ENCODE data around the gene IAPP. TPM values are rescaled to one million over a fixed set of nuclear protein-coding genes. Genes with fewer than 3 reads are reported as not detected.

IAPP gene
- total RNA-seq (2014; rRNA removed; shearing (Covaris generic)) (not detected in 2 replicates), polyA plus RNA-seq (2016; fragmentation: Nextera tagmentation; extraction: Ambion mirVana) (0.10 and 0.32 TPM in 2 replicates)
- long read RNA-seq = 0 reads

GRCh38 chr12:21372602-21373001, at the start of gene IAPP:
IAPP (plus strand) TSS chr12:21372902; CDS start chr12:21373352, 450 bp downstream.
- Histone ChIP-seq H3K4me3 (no peak within 1 kb of the TSS), H3K4me2 (no peak within 1 kb of the TSS), H2AFZ (no peak within 1 kb of the TSS), H3K36me3 (ENCODE audit: insufficient read depth) (no peaks in the 10 kb centered on the region), H3K27ac (ENCODE audit: low read depth) (no peak within 1 kb of the TSS), H3K9me2 (ENCODE audit: insufficient read depth) (no peaks in the 10 kb centered on the region), H3K4me1 (ENCODE audit: insufficient read depth) (peaks cover 11% of the 10 kb centered on the region), H3F3A (replicated peaks; ENCODE audit: low read depth) (no peaks in the 10 kb centered on the region), H3K27me3 (ENCODE audit: insufficient read depth) (no peaks in the 10 kb centered on the region), H4K20me1 (replicated peaks; ENCODE audit: insufficient read depth) (no peaks in the 10 kb centered on the region), H3K79me2 (replicated peaks; ENCODE audit: insufficient read depth) (no peaks in the 10 kb centered on the region)
- no peaks in the 10 kb centered on the region for H3K27me3 Mint-ChIP-seq (ENCODE audit: insufficient read depth, low read depth, poor library complexity)
- H3K4me1 Mint-ChIP-seq = peaks cover 26% of the 10 kb centered on the region; the same call in 2 of the 3 replicates
- H3K36me3 Mint-ChIP-seq (ENCODE audit: low read depth) = no peaks in the 10 kb centered on the region
- DNase-seq (ENCODE audit: low spot score) (no peak), ATAC-seq (no peak)
- no peaks in the 10 kb centered on the region; the same call in 2 of the 3 replicates for H3K9me3 Mint-ChIP-seq
- peak within 1 kb of the TSS; percentile 25; the same call in 1 of the 2 replicates for H3K27ac Mint-ChIP-seq
- no peak within 1 kb of the TSS for H3K4me3 Mint-ChIP-seq
- TF ChIP-seq EZH2 (IDR thresholded peaks at IDR 0.05; ENCODE audit: low read depth, unreplicated experiment) (no peak), POLR2AphosphoS5 (IDR thresholded peaks at IDR 0.05; ENCODE audit: low read depth) (no peak), CREB1 (CRISPR knock-in tag; IDR thresholded peaks at IDR 0.05; ENCODE audit: low read depth) (no peak), EZH2phosphoT487 (IDR thresholded peaks at IDR 0.05; ENCODE audit: unreplicated experiment) (no peak), ETS1 (IDR thresholded peaks at IDR 0.05) (no peak)

GRCh38 chr12:21323736-21324135, 49.0 kb upstream of the IAPP start:
- Histone ChIP-seq H3K4me3 (no peak overlapping the region), H2AFZ (no peak overlapping the region), H3K4me2 (peak overlapping the region; percentile 25), H3K27me3 (ENCODE audit: insufficient read depth) (no peaks in the 10 kb centered on the region), H3K36me3 (ENCODE audit: insufficient read depth) (peaks cover 5% of the 10 kb centered on the region; the same call in 1 of the 2 replicates), H3K27ac (ENCODE audit: low read depth) (peak overlapping the region; percentile 91), H3F3A (replicated peaks; ENCODE audit: low read depth) (no peaks in the 10 kb centered on the region), H3K4me1 (ENCODE audit: insufficient read depth) (peaks cover 22% of the 10 kb centered on the region), H4K20me1 (replicated peaks; ENCODE audit: insufficient read depth) (no peaks in the 10 kb centered on the region), H3K9me2 (ENCODE audit: insufficient read depth) (peaks cover 6% of the 10 kb centered on the region), H3K79me2 (replicated peaks; ENCODE audit: insufficient read depth) (no peaks in the 10 kb centered on the region)
- H3K4me3 Mint-ChIP-seq = no peak overlapping the region; the same call in 2 of the 3 replicates
- peak overlapping the region; percentile 89 for H3K27ac Mint-ChIP-seq
- peaks cover 43% of the 10 kb centered on the region for H3K36me3 Mint-ChIP-seq (ENCODE audit: low read depth)
- TF ChIP-seq EZH2 (IDR thresholded peaks at IDR 0.05; ENCODE audit: low read depth, unreplicated experiment) (no peak), ZNF462 (CRISPR knock-in tag; IDR thresholded peaks at IDR 0.05) (no peak), ETS1 (IDR thresholded peaks at IDR 0.05) (no peak), CTCF (conservative IDR thresholded peaks at IDR 0.05; ENCODE audit: low read depth in 2 of 2) (no peak), ZNF331 (CRISPR knock-in tag; IDR thresholded peaks at IDR 0.05; ENCODE audit: low read depth) (no peak), EZH2phosphoT487 (IDR thresholded peaks at IDR 0.05; ENCODE audit: unreplicated experiment) (no peak), STAT1 (IDR thresholded peaks at IDR 0.05; ENCODE audit: unreplicated experiment) (no peak), NANOG (IDR thresholded peaks at IDR 0.05; ENCODE audit: borderline replicate concordance) (no peak), JUNB (IDR thresholded peaks at IDR 0.05; ENCODE audit: unreplicated experiment) (no peak)
- peaks cover 18% of the 10 kb centered on the region for H3K4me1 Mint-ChIP-seq
- ATAC-seq (peak; percentile 84), DNase-seq (ENCODE audit: low spot score) (peak; percentile 36)
- H3K27me3 Mint-ChIP-seq (ENCODE audit: insufficient read depth, low read depth, poor library complexity) = peaks cover 2% of the 10 kb centered on the region
- peaks cover 40% of the 10 kb centered on the region for H3K9me3 Mint-ChIP-seq
